Trophoblast cell (in vitro differentiated cells and primary cell): ENCODE measurements around the gene MESD.

Experiments
- DNase-seq, 2 donors: peaks; one replicate each; pipeline ENCODE4 v3.0.0-alpha.2; 2016
- H2AFZ ChIP-seq: 2 replicates; pipeline ENCODE4 v1.6.1; 2013; ENCODE audit warnings: low read length, moderate library complexity, mild to moderate bottlenecking; ENCODE audit not compliant: insufficient read depth, poor library complexity
- H2AK5ac ChIP-seq: 2 replicates; pipeline ENCODE4 v1.6.1; 2013; ENCODE audit warnings: mild to moderate bottlenecking, low read length
- H2BK120ac ChIP-seq: 2 replicates; pipeline ENCODE4 v1.6.1; 2013; ENCODE audit warnings: low read length, mild to moderate bottlenecking, moderate library complexity; ENCODE audit not compliant: insufficient read depth, poor library complexity
- H2BK12ac ChIP-seq: 2 replicates; pipeline ENCODE4 v1.6.1; 2013; ENCODE audit warnings: mild to moderate bottlenecking, low read length, moderate library complexity
- H2BK5ac ChIP-seq: 2 replicates; pipeline ENCODE4 v1.6.1; 2013; ENCODE audit warnings: low read length, low read depth, moderate library complexity, mild to moderate bottlenecking; ENCODE audit not compliant: poor library complexity
- H3K14ac ChIP-seq: 2 replicates; pipeline ENCODE4 v1.6.1; 2013; ENCODE audit warnings: mild to moderate bottlenecking, low read length
- H3K18ac ChIP-seq: 2 replicates; pipeline ENCODE4 v1.6.1; 2013; ENCODE audit warnings: mild to moderate bottlenecking, low read length
- H3K23ac ChIP-seq: 2 replicates; pipeline ENCODE4 v1.6.1; 2013; ENCODE audit warnings: low read length
- H3K27ac ChIP-seq: 2 replicates; pipeline ENCODE4 v1.5.1; 2013; ENCODE audit warnings: low read depth, mild to moderate bottlenecking, inconsistent platforms, low read length, moderate library complexity
- H3K27me3 ChIP-seq: 2 replicates; pipeline ENCODE4 v1.6.1; 2013; ENCODE audit warnings: inconsistent platforms, mild to moderate bottlenecking, low read length, moderate library complexity; ENCODE audit not compliant: insufficient read depth
- H3K36me3 ChIP-seq, 2 experiments: 1 replicate in 1 of 2; 2 replicates in 1 of 2; pipeline ENCODE4 v1.6.1; 2013; ENCODE audit warnings: low read length in 2 of 2, mild to moderate bottlenecking in 2 of 2, moderate library complexity in 1 of 2; ENCODE audit not compliant: insufficient read depth in 2 of 2, control insufficient read depth in 1 of 2
- H3K4ac ChIP-seq: 2 replicates; pipeline ENCODE4 v1.6.1; 2013; ENCODE audit warnings: low read depth, mild to moderate bottlenecking, low read length, moderate library complexity
- H3K4me1 ChIP-seq, 2 experiments: 1 replicate in 1 of 2; 2 replicates in 1 of 2; pipeline ENCODE4 v1.6.1; 2013; ENCODE audit warnings: low read length in 2 of 2, mild to moderate bottlenecking in 2 of 2, moderate library complexity in 1 of 2; ENCODE audit not compliant: insufficient read depth in 2 of 2, control insufficient read depth in 1 of 2
- H3K4me2 ChIP-seq: 2 replicates; pipeline ENCODE4 v1.6.1; 2013; ENCODE audit warnings: inconsistent platforms, mild to moderate bottlenecking, low read length, moderate library complexity
- H3K4me3 ChIP-seq: 2 replicates; pipeline ENCODE4 v1.5.1; 2013; ENCODE audit warnings: mild to moderate bottlenecking, low read depth, low read length, inconsistent platforms
- H3K79me1 ChIP-seq: one replicate; pipeline ENCODE4 v1.6.1; 2013; ENCODE audit warnings: low read length
- H3K79me2 ChIP-seq: 2 replicates; pipeline ENCODE4 v1.6.1; 2013; ENCODE audit warnings: low read length, mild to moderate bottlenecking; ENCODE audit not compliant: control insufficient read depth, insufficient read depth, poor library complexity
- H3K9ac ChIP-seq: 2 replicates; pipeline ENCODE4 v1.6.1; 2013; ENCODE audit warnings: mild to moderate bottlenecking, low read length
- H3K9me3 ChIP-seq: 2 replicates; pipeline ENCODE4 v1.6.1; 2013; ENCODE audit warnings: low read depth, mild to moderate bottlenecking, control low read depth, inconsistent platforms, low read length; ENCODE audit not compliant: insufficient read depth
- H4K12ac ChIP-seq: 2 replicates; pipeline ENCODE4 v1.6.1; 2013; ENCODE audit warnings: low read depth, mild to moderate bottlenecking, low read length, moderate library complexity
- H4K8ac ChIP-seq: 2 replicates; pipeline ENCODE4 v1.6.1; 2013; ENCODE audit warnings: low read depth, mild to moderate bottlenecking, low read length, moderate library complexity
- H4K91ac ChIP-seq: one replicate; pipeline ENCODE4 v1.6.1; 2013; ENCODE audit warnings: low read depth, mild to moderate bottlenecking, low read length, moderate library complexity
- WGBS: extraction: QIAGEN DNeasy Blood & Tissue Kit; methylation state at CpG from one replicate; pipeline ENCODE4 v1.1.7; 2013; ENCODE audit warnings: missing lambda C conversion rate; ENCODE audit not compliant: insufficient read length, insufficient coverage; ENCODE audit errors: extremely low coverage; 5-methylcytosine and 5-hydroxymethylcytosine counted together

MESD gene

DNA sequence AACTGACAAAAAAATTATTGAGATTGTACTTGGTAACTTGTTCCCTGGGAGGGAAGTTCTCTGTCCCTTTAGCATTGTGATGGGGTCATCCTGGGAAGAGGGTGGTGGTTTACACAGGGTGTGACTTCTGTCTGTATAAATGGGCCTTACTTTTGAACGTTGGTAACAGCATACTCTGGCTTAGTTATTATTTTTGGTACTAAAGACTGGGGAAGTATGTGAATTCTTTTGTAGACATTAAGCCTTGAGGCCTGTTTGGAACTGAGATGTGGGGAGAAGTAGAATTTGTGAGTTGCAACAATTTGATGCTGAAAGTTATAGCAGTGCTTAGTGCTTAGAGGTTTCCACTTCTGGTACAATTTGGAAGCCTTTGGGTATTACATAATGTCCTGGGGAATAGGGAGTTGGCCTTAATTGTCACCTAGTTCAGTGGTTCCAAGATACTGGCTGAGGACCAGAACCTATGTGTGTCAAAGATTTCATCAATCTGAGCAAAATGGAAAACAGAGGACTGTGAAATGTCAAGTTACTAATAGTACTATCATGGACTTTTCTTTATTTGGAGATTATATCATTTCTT lies 27.0 kb upstream of the MESD start:
- no peaks in the 10 kb centered on the region for H3K9me3 ChIP-seq
- DNase-seq, result no peak
- H2BK12ac ChIP-seq, result no peak overlapping the region
- no peaks in the 10 kb centered on the region for H3K79me2 ChIP-seq
- no peak overlapping the region for H4K8ac ChIP-seq
- no peaks in the 10 kb centered on the region for H3K79me1 ChIP-seq
- no peak overlapping the region for H3K18ac ChIP-seq
- no peak overlapping the region for H3K23ac ChIP-seq
- no peak overlapping the region for H2BK120ac ChIP-seq
- H3K4me3 ChIP-seq, result no peak overlapping the region
- no peak overlapping the region for H3K4ac ChIP-seq
- no peak overlapping the region for H2AFZ ChIP-seq
- no peaks in the 10 kb centered on the region for H3K36me3 ChIP-seq
- H3K14ac ChIP-seq, result no peak overlapping the region
- no peak overlapping the region for H3K4me2 ChIP-seq
- no peak overlapping the region for H4K91ac ChIP-seq
- no peaks in the 10 kb centered on the region for H3K4me1 ChIP-seq
- no peak overlapping the region for H2BK5ac ChIP-seq
- no peak overlapping the region for H3K27ac ChIP-seq
- H3K27me3 ChIP-seq, result no peaks in the 10 kb centered on the region
- H2AK5ac ChIP-seq, result no peak overlapping the region
- no peak overlapping the region for H4K12ac ChIP-seq
- no CpG with 5 or more reads among the region's 1 CpG for WGBS
- no peak overlapping the region for H3K9ac ChIP-seq

GRCh38 chr15:81015621-81016488 lies 26.2 kb upstream of the MESD start:
- Histone ChIP-seq H3K23ac (no peak overlapping the region), H3K27ac (no peak overlapping the region), H4K91ac (no peak overlapping the region), H2BK5ac (no peak overlapping the region), H3K9me3 (no peaks in the 10 kb centered on the region), H2AFZ (no peak overlapping the region), H3K4ac (no peak overlapping the region), H3K79me1 (no peaks in the 10 kb centered on the region), H2BK120ac (no peak overlapping the region), H4K12ac (no peak overlapping the region), H2AK5ac (no peak overlapping the region), H3K36me3 (no peaks in the 10 kb centered on the region), H4K8ac (no peak overlapping the region), H3K79me2 (no peaks in the 10 kb centered on the region), H3K27me3 (no peaks in the 10 kb centered on the region), H3K4me3 (no peak overlapping the region), H2BK12ac (no peak overlapping the region), H3K4me1 (no peaks in the 10 kb centered on the region), H3K18ac (no peak overlapping the region), H3K14ac (no peak overlapping the region), H3K9ac (no peak overlapping the region), H3K4me2 (no peak overlapping the region)
- no peak for DNase-seq
- no CpG with 5 or more reads among the region's 8 CpGs for WGBS

DNA sequence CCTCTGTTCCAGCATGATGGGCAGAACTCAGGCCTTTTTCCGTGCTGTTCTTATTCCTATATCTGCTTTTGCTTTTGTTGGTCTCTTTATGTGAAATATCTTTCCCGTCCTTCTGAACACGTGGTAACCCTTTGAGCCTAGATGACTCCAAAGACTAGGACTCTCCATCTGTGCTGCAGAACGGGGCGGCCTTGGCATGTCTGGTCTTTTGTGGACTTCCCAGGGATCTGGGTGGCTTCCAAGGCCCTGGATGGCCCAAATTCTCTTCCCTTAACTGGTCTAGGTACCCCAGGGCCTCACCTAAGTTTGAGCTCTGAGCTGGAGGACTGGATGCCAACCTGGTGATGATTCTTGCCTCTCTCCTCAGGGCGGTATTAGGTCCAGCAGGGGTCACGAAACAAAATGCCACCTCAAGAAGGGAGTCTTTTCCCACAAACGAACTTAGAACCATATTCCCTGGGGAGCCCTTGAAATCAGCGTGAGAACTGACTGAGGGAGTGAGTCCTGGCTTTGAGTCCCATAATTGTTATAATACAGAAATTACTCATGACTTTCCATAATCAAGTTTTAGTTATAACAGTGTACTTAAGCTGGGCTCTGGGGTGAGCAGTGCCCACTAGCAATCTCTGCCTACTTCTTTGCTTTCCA lies 25.0 kb upstream of the MESD start:
- no peaks in the 10 kb centered on the region for H3K4me1 ChIP-seq
- no peak overlapping the region for H3K23ac ChIP-seq
- H3K18ac ChIP-seq, result no peak overlapping the region
- H3K79me1 ChIP-seq, result no peaks in the 10 kb centered on the region
- H2BK5ac ChIP-seq, result no peak overlapping the region
- H2BK120ac ChIP-seq, result no peak overlapping the region
- H3K4me3 ChIP-seq, result no peak overlapping the region
- no peak for DNase-seq
- no peaks in the 10 kb centered on the region for H3K27me3 ChIP-seq
- no peak overlapping the region for H4K8ac ChIP-seq
- H2AK5ac ChIP-seq, result no peak overlapping the region
- H3K27ac ChIP-seq, result no peak overlapping the region
- no peaks in the 10 kb centered on the region for H3K36me3 ChIP-seq
- H3K14ac ChIP-seq, result no peak overlapping the region
- H3K9ac ChIP-seq, result no peak overlapping the region
- H2AFZ ChIP-seq, result no peak overlapping the region
- no peak overlapping the region for H4K12ac ChIP-seq
- H3K9me3 ChIP-seq, result no peaks in the 10 kb centered on the region
- WGBS, result no CpG with 5 or more reads among the region's 9 CpGs
- no peak overlapping the region for H4K91ac ChIP-seq
- H3K4me2 ChIP-seq, result no peak overlapping the region
- H3K79me2 ChIP-seq, result no peaks in the 10 kb centered on the region
- H2BK12ac ChIP-seq, result no peak overlapping the region
- H3K4ac ChIP-seq, result no peak overlapping the region

DNA sequence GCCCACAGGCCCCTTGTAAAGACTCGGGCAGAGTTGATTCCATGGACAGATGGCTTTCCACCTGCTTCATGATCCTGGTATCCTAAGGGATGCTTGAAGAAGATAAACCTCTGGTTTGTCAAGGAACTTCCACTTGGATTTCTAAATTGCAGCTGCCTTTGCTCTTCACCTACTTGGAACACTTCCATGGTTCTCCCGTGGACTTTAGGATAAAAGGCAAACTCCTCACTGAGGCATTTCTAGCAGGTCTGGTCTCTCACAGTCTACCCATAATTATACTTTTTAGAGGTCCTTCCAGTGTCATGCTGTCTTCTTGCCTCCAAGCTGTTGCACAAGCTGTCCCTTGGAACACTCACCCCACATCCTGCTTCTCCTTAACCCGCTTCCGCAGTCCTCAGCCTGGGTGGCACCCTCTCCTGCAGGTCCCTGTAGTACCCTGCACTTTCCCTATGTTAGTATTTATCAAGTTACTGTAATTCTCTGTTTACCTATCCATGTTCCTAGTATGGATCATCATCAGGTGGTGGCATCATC lies 23.8 kb upstream of the MESD start:
- H2AFZ ChIP-seq, result no peak overlapping the region
- H3K9ac ChIP-seq, result no peak overlapping the region
- H3K14ac ChIP-seq, result no peak overlapping the region
- no peak overlapping the region for H3K18ac ChIP-seq
- no peak for DNase-seq
- H3K4me1 ChIP-seq, result no peaks in the 10 kb centered on the region
- no peak overlapping the region for H4K12ac ChIP-seq
- H3K79me2 ChIP-seq, result no peaks in the 10 kb centered on the region
- no peak overlapping the region for H2BK12ac ChIP-seq
- H2BK5ac ChIP-seq, result no peak overlapping the region
- no peak overlapping the region for H3K4me3 ChIP-seq
- H3K23ac ChIP-seq, result no peak overlapping the region
- no peak overlapping the region for H3K4ac ChIP-seq
- H3K36me3 ChIP-seq, result no peaks in the 10 kb centered on the region
- no peaks in the 10 kb centered on the region for H3K27me3 ChIP-seq
- H2BK120ac ChIP-seq, result no peak overlapping the region
- no peak overlapping the region for H3K27ac ChIP-seq
- H4K91ac ChIP-seq, result no peak overlapping the region
- WGBS, result no CpG with 5 or more reads among the region's 4 CpGs
- H4K8ac ChIP-seq, result no peak overlapping the region
- H2AK5ac ChIP-seq, result no peak overlapping the region
- no peaks in the 10 kb centered on the region for H3K79me1 ChIP-seq
- H3K9me3 ChIP-seq, result no peaks in the 10 kb centered on the region
- H3K4me2 ChIP-seq, result no peak overlapping the region
